ENCODE measurements around the gene CHPF. TPM values are rescaled to one million over a fixed set of nuclear protein-coding genes. Genes with fewer than 3 reads are reported as not detected.

The CHPF gene
- total RNA-seq, 6 experiments from 2014 or later = 116 to 190 (median 139) TPM

- TF ChIP-seq CTCF (IDR thresholded peaks at IDR 0.05) = no peak
- H3K27ac Mint-ChIP-seq = no peak overlapping the region
- H3K4me1 Mint-ChIP-seq (ENCODE audit: low read depth) = no peaks in the 10 kb centered on the region
- no peak overlapping the region for H3K4me3 Mint-ChIP-seq
- H3K27me3 Mint-ChIP-seq (ENCODE audit: insufficient read depth) = peaks cover 6% of the 10 kb centered on the region
- DNase-seq = no peak
- H3K36me3 Mint-ChIP-seq (ENCODE audit: low read depth) = peaks cover 4% of the 10 kb centered on the region; the same call in 1 of the 2 replicates
- no peaks in the 10 kb centered on the region for H3K9me3 Mint-ChIP-seq
Observed at GRCh38 chr2:219489315-219489714, 54.3 kb downstream of the CHPF start.

Small RNAs within 50 kb of the gene (microRNA-seq; reads per million reads assigned to microRNA genes)
- not detected for gene MIR3132

Other genes with a start within 250 kb of the CHPF start
- 10 to 100 TPM in 5 of 6 experiments, 1 to 10 TPM in 1; 5.2 to 18.3 (median 15.2) TPM for gene PTPRN, start 234.4 kb downstream of the CHPF start, total RNA-seq (2021; fragmentation: NEBNext Ultra II Directional; extraction: Animal tissue kit (Norgen Biotek cat#: 25700))
- not detected for gene RESP18, start 211.1 kb downstream of the CHPF start, total RNA-seq (2021; fragmentation: NEBNext Ultra II Directional; extraction: Animal tissue kit (Norgen Biotek cat#: 25700))
- 10 to 100 TPM; 46.9 to 59.4 (median 53.0) TPM for gene DNPEP, start 155.9 kb downstream of the CHPF start, total RNA-seq (2021; fragmentation: NEBNext Ultra II Directional; extraction: Animal tissue kit (Norgen Biotek cat#: 25700))
- under 1 TPM in 5 of 6 experiments, not detected in 1; 0.12 to 0.37 (median 0.19) TPM for gene DES, start 125.4 kb downstream of the CHPF start, total RNA-seq (2021; fragmentation: NEBNext Ultra II Directional; extraction: Animal tissue kit (Norgen Biotek cat#: 25700))
- 10 to 100 TPM; 80.9 to 89.5 (median 84.7) TPM for gene SPEG, start 109.0 kb downstream of the CHPF start, total RNA-seq (2021; fragmentation: NEBNext Ultra II Directional; extraction: Animal tissue kit (Norgen Biotek cat#: 25700))
- gene GMPPA, start 44.9 kb downstream of the CHPF start, total RNA-seq (2021; fragmentation: NEBNext Ultra II Directional; extraction: Animal tissue kit (Norgen Biotek cat#: 25700)) = 10 to 100 TPM; 68.9 to 85.3 (median 74.1) TPM
- under 1 TPM in 3 of 6 experiments, not detected in 3; 0.05 to 0.19 (median 0.07) TPM for gene ASIC4, start 29.3 kb downstream of the CHPF start, total RNA-seq (2021; fragmentation: NEBNext Ultra II Directional; extraction: Animal tissue kit (Norgen Biotek cat#: 25700))
- gene TMEM198, start 219 bp upstream of the CHPF start, total RNA-seq (2021; fragmentation: NEBNext Ultra II Directional; extraction: Animal tissue kit (Norgen Biotek cat#: 25700)) = 1 to 10 TPM; 2.3 to 2.8 (median 2.7) TPM
- gene OBSL1, start 27.7 kb upstream of the CHPF start, total RNA-seq (2021; fragmentation: NEBNext Ultra II Directional; extraction: Animal tissue kit (Norgen Biotek cat#: 25700)) = 10 to 100 TPM; 60.0 to 85.2 (median 65.8) TPM
- gene INHA, start 28.5 kb upstream of the CHPF start, total RNA-seq (2021; fragmentation: NEBNext Ultra II Directional; extraction: Animal tissue kit (Norgen Biotek cat#: 25700)) = under 1 TPM in 5 of 6 experiments, not detected in 1; 0.14 to 0.45 (median 0.25) TPM
- 10 to 100 TPM; 17.4 to 21.5 (median 18.9) TPM for gene STK11IP, start 54.0 kb upstream of the CHPF start, total RNA-seq (2021; fragmentation: NEBNext Ultra II Directional; extraction: Animal tissue kit (Norgen Biotek cat#: 25700))
- 10 to 100 TPM in 1 of 6 experiments, 1 to 10 TPM in 5; 3.7 to 13.5 (median 4.3) TPM for gene SLC4A3, start 83.8 kb upstream of the CHPF start, total RNA-seq (2021; fragmentation: NEBNext Ultra II Directional; extraction: Animal tissue kit (Norgen Biotek cat#: 25700))

All from HFFc6 (cell line).